ENCODE data around the gene FEZF2. TPM values are rescaled to one million over a fixed set of nuclear protein-coding genes. Genes with fewer than 3 reads are reported as not detected.

The FEZF2 gene
- total RNA-seq, 1 experiment from 2014 or later: not detected

GRCh38 chr3:62415312-62415801 lies 42.0 kb upstream of the FEZF2 start:
- no peak overlapping the region for H2AFZ ChIP-seq (ENCODE audit: low read length)
- intact Hi-C loops (cut with micrococcal nuclease): no loop called here
- H4K20me1 ChIP-seq (ENCODE audit: low read length): no peaks in the 10 kb centered on the region
- CTCF ChIA-PET: no interaction called here
- DNase-seq: no peak
- H3K4me1 ChIP-seq (ENCODE audit: insufficient read depth, low read length): no peaks in the 10 kb centered on the region
- H3F3A ChIP-seq (ENCODE audit: low read length, unreplicated experiment): no peaks in the 10 kb centered on the region
- H3K9ac ChIP-seq (ENCODE audit: low read length): no peak overlapping the region
- no peaks in the 10 kb centered on the region for H3K79me2 ChIP-seq (ENCODE audit: low read length)
- H3K36me3 ChIP-seq (ENCODE audit: low read depth, low read length): no peaks in the 10 kb centered on the region
- no peak for ATAC-seq
- peaks cover 20% of the 10 kb centered on the region for H3K27me3 ChIP-seq (ENCODE audit: low read length)
- no peaks in the 10 kb centered on the region for H3K9me2 ChIP-seq (replicated peaks; ENCODE audit: low read length)
- no peak overlapping the region for H3K27ac ChIP-seq (ENCODE audit: low read length)
- no TSS peak for BruUV-seq (replicated peaks)
- H3K4me2 ChIP-seq (ENCODE audit: low read length): no peak overlapping the region
- POLR2A ChIA-PET (ENCODE audit: unreplicated experiment): no interaction called here
- no peak overlapping the region for H3K4me3 ChIP-seq (ENCODE audit: low read length)
- 0 out of 2 replicates have a peak, but pooled peaks cover 3% of the 10 kb centered on the region for H3K9me3 ChIP-seq (ENCODE audit: low read length)
- TF ChIP-seq EZH2 (IDR thresholded peaks at IDR 0.05; ENCODE audit: low read length, unreplicated experiment) (no peak), CTCF (conservative IDR thresholded peaks at IDR 0.05; ENCODE audit: low read depth, low read length) (no peak), EZH2phosphoT487 (IDR thresholded peaks at IDR 0.05; ENCODE audit: borderline replicate concordance, low read length) (no peak)

- Histone ChIP-seq H3F3A (ENCODE audit: low read length, unreplicated experiment) (no peaks in the 10 kb centered on the region), H3K9me2 (replicated peaks; ENCODE audit: low read length) (no peaks in the 10 kb centered on the region), H2AFZ (ENCODE audit: low read length) (no peak overlapping the region), H3K27me3 (ENCODE audit: low read length) (peaks cover 20% of the 10 kb centered on the region), H3K79me2 (ENCODE audit: low read length) (no peaks in the 10 kb centered on the region), H3K9me3 (ENCODE audit: low read length) (0 out of 2 replicates have a peak, but pooled peaks cover 3% of the 10 kb centered on the region), H3K9ac (ENCODE audit: low read length) (no peak overlapping the region), H3K4me2 (ENCODE audit: low read length) (no peak overlapping the region), H4K20me1 (ENCODE audit: low read length) (no peaks in the 10 kb centered on the region), H3K27ac (ENCODE audit: low read length) (no peak overlapping the region), H3K4me3 (ENCODE audit: low read length) (no peak overlapping the region), H3K4me1 (ENCODE audit: insufficient read depth, low read length) (no peaks in the 10 kb centered on the region), H3K36me3 (ENCODE audit: low read depth, low read length) (no peaks in the 10 kb centered on the region)
- ChIA-PET POLR2A (ENCODE audit: unreplicated experiment) (no interaction called here), CTCF (no interaction called here)
- BruUV-seq (replicated peaks): no TSS peak
- no peak for DNase-seq
- TF ChIP-seq EZH2 (IDR thresholded peaks at IDR 0.05; ENCODE audit: low read length, unreplicated experiment) (no peak), EZH2phosphoT487 (IDR thresholded peaks at IDR 0.05; ENCODE audit: borderline replicate concordance, low read length) (no peak), CTCF (conservative IDR thresholded peaks at IDR 0.05; ENCODE audit: low read depth, low read length) (no peak)
- ATAC-seq: no peak
- intact Hi-C loops (cut with micrococcal nuclease): no loop called here
Observed at GRCh38 chr3:62414786-62415185, 41.4 kb upstream of the FEZF2 start.

- no peak overlapping the region for H2AFZ ChIP-seq (ENCODE audit: low read length)
- peaks cover 20% of the 10 kb centered on the region for H3K27me3 ChIP-seq (ENCODE audit: low read length)
- no peak overlapping the region for H3K4me3 ChIP-seq (ENCODE audit: low read length)
- no peaks in the 10 kb centered on the region for H3K79me2 ChIP-seq (ENCODE audit: low read length)
- ATAC-seq (no peak), DNase-seq (no peak)
- no peaks in the 10 kb centered on the region for H3K9me2 ChIP-seq (replicated peaks; ENCODE audit: low read length)
- intact Hi-C loops (cut with micrococcal nuclease): no loop called here
- BruUV-seq (replicated peaks): no TSS peak
- H3K27ac ChIP-seq (ENCODE audit: low read length): no peak overlapping the region
- no peaks in the 10 kb centered on the region for H4K20me1 ChIP-seq (ENCODE audit: low read length)
- POLR2A ChIA-PET (ENCODE audit: unreplicated experiment): no interaction called here
- H3K4me1 ChIP-seq (ENCODE audit: insufficient read depth, low read length): no peaks in the 10 kb centered on the region
- no peak overlapping the region for H3K9ac ChIP-seq (ENCODE audit: low read length)
- H3F3A ChIP-seq (ENCODE audit: low read length, unreplicated experiment): no peaks in the 10 kb centered on the region
- CTCF ChIA-PET: no interaction called here
- 0 out of 2 replicates have a peak, but pooled peaks cover 3% of the 10 kb centered on the region for H3K9me3 ChIP-seq (ENCODE audit: low read length)
- no peaks in the 10 kb centered on the region for H3K36me3 ChIP-seq (ENCODE audit: low read depth, low read length)
- TF ChIP-seq EZH2 (IDR thresholded peaks at IDR 0.05; ENCODE audit: low read length, unreplicated experiment) (no peak), EZH2phosphoT487 (IDR thresholded peaks at IDR 0.05; ENCODE audit: borderline replicate concordance, low read length) (no peak), CTCF (conservative IDR thresholded peaks at IDR 0.05; ENCODE audit: low read depth, low read length) (no peak)
- no peak overlapping the region for H3K4me2 ChIP-seq (ENCODE audit: low read length)
Observed at GRCh38 chr3:62413687-62414086, 40.3 kb upstream of the FEZF2 start.
